HFFc6 (cell line): ENCODE data around the gene SERPINA12. TPM values are rescaled to one million over a fixed set of nuclear protein-coding genes. Genes with fewer than 3 reads are reported as not detected.

Experiments used
- DNase-seq: peaks from one replicate; pipeline ENCODE4 v3.0.0-alpha.2; 2018
- H3K27ac Mint-ChIP-seq: 2 replicates; pipeline ENCODE4 v1.8.0; 2020; ENCODE audit warnings: mild to moderate bottlenecking, mixed read lengths
- H3K27me3 Mint-ChIP-seq: 2 replicates; pipeline ENCODE4 v1.8.0; 2021; ENCODE audit warnings: mild to moderate bottlenecking, moderate library complexity, mixed read lengths; ENCODE audit not compliant: insufficient read depth
- H3K36me3 Mint-ChIP-seq: 2 replicates; pipeline ENCODE4 v1.8.0; 2021; ENCODE audit warnings: low read depth, mixed read lengths
- H3K4me1 Mint-ChIP-seq: 2 replicates; pipeline ENCODE4 v1.8.0; 2020; ENCODE audit warnings: low read depth, mixed read lengths
- H3K4me3 Mint-ChIP-seq: 2 replicates; pipeline ENCODE4 v1.8.0; 2020; ENCODE audit warnings: mild to moderate bottlenecking, moderate library complexity, mixed read lengths
- H3K9me3 Mint-ChIP-seq: 2 replicates; pipeline ENCODE4 v1.8.0; 2020; ENCODE audit warnings: mild to moderate bottlenecking, mixed read lengths
- total RNA-seq, 6 experiments: library from RNA; stranded (reverse); fragmentation: NEBNext Ultra II Directional; extraction: Animal tissue kit (Norgen Biotek cat#: 25700); gene quantifications; 2 replicates in 1 of 6; 3 replicates in 5 of 6; pipeline ENCODE4 v1.2.3, GENCODE V29; 2021
- TF ChIP-seq, protein P1 (sequence below): fragments of 200-600 bp; sonication (generic); IDR thresholded peaks from 2 replicates; pipeline ENCODE4 v1.5.0; 2021; ENCODE audit warnings: antibody characterized with exemption, mild to moderate bottlenecking

SERPINA12 gene
- total RNA-seq, 6 experiments from 2014 or later: not detected

DNA sequence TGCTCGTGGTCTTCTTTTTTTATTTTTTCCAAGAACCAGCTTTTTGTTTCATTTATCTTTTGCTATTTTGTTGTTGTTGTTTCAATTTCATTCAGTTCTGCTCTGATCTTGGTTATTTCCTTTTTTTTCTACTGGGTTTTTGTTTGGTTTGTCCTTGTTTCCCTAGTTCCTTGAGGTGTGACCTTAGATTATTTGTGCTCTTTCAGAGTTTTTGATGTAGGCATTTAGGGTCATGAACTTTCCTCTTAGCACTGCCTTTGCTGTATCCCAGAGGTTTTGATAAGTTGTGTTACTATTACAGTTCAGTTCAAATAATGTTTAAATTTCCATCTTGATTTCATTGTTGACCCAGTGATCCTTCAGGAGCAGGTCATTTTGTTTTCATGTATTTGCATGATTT is 53.3 kb downstream of the SERPINA12 start:
- peaks cover 62% of the 10 kb centered on the region for H3K9me3 Mint-ChIP-seq
- TF ChIP-seq, protein P1, sequence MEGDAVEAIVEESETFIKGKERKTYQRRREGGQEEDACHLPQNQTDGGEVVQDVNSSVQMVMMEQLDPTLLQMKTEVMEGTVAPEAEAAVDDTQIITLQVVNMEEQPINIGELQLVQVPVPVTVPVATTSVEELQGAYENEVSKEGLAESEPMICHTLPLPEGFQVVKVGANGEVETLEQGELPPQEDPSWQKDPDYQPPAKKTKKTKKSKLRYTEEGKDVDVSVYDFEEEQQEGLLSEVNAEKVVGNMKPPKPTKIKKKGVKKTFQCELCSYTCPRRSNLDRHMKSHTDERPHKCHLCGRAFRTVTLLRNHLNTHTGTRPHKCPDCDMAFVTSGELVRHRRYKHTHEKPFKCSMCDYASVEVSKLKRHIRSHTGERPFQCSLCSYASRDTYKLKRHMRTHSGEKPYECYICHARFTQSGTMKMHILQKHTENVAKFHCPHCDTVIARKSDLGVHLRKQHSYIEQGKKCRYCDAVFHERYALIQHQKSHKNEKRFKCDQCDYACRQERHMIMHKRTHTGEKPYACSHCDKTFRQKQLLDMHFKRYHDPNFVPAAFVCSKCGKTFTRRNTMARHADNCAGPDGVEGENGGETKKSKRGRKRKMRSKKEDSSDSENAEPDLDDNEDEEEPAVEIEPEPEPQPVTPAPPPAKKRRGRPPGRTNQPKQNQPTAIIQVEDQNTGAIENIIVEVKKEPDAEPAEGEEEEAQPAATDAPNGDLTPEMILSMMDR: no peak
- H3K27ac Mint-ChIP-seq: no peak overlapping the region
- H3K27me3 Mint-ChIP-seq: peaks cover 1% of the 10 kb centered on the region; the same call in 1 of the 2 replicates
- H3K4me1 Mint-ChIP-seq: no peaks in the 10 kb centered on the region
- H3K36me3 Mint-ChIP-seq: no peaks in the 10 kb centered on the region
- H3K4me3 Mint-ChIP-seq: no peak overlapping the region
- no peak for DNase-seq

DNA sequence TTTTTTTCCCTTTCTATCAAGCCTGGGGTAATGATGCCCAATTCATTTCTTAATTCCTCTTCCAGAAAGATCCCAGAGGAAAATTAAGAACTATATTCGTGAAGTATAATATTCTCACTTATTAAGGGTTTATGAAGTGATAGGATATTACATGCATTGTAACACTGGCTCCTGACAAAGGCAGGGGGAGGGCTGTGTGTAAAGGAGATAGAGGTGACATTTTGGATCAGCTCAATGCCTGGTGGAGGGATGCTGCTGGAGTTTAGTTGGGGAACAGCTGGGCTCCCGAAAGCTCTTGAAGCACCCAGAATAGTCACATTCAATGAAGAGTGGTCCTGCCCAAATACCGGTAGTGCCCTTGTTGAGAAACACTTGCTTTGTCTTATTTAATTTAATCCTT is 57.4 kb downstream of the SERPINA12 start:
- Mint-ChIP-seq H3K9me3 (peaks cover 70% of the 10 kb centered on the region), H3K27ac (no peak overlapping the region), H3K4me1 (no peaks in the 10 kb centered on the region), H3K27me3 (peaks cover 1% of the 10 kb centered on the region), H3K4me3 (no peak overlapping the region), H3K36me3 (no peaks in the 10 kb centered on the region)
- TF ChIP-seq, protein P1: no peak
- no peak for DNase-seq

DNA sequence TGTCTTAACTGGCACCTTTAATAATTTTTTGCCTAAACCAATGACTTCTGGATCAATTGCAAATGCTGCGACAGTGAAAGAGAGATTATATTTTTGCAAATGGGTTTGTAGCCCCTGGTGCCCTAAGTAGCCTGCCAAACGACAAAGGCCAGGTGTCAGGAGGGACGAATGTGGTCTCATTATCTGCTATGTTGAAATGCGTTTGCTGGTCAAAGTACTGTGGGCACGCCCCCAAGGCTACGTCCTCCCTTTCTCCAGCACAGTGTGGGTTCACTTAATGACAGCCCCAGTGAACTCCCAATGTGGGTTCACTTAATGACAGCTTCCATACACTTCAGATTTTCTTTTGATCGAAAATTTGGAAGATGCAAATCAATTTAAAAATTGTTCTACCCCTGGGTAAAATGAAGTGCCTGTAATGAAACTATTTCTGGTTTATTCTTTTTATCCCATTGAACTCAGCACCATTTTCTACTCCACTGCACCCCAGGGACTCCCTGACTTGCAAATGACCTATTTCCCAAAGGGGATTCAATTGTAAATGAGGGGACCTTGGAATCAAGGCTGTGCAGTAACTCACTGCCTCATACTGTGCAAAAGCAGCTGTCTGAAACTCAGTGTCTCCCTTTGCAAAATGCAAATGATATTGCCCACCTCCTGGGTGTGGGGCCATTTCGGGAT is 58.0 kb downstream of the SERPINA12 start:
- Mint-ChIP-seq H3K27ac (no peak overlapping the region), H3K27me3 (peaks cover 1% of the 10 kb centered on the region), H3K4me3 (no peak overlapping the region), H3K4me1 (no peaks in the 10 kb centered on the region), H3K36me3 (no peaks in the 10 kb centered on the region), H3K9me3 (peaks cover 69% of the 10 kb centered on the region)
- TF ChIP-seq, protein P1: no peak
- no peak for DNase-seq

DNA sequence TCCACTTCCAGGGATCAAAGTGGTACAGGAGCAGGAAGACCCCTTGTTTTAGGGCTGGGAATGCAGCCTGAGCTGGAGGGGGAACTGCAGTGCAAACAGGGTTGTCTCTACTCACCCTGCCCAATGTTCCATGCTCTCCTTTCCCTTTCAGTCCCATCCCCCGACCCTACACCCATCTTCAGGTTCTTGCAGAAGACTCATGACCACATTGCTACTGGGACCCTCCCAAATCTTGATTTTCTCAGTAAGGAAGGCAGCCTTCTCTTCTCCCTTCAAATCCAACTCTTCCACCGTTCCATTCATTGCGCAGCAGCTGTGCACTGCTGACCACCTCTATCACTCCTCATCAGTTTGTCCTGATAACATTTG is 58.6 kb downstream of the SERPINA12 start:
- no peaks in the 10 kb centered on the region for H3K36me3 Mint-ChIP-seq
- no peak for DNase-seq
- peaks cover 1% of the 10 kb centered on the region for H3K27me3 Mint-ChIP-seq

DNA sequence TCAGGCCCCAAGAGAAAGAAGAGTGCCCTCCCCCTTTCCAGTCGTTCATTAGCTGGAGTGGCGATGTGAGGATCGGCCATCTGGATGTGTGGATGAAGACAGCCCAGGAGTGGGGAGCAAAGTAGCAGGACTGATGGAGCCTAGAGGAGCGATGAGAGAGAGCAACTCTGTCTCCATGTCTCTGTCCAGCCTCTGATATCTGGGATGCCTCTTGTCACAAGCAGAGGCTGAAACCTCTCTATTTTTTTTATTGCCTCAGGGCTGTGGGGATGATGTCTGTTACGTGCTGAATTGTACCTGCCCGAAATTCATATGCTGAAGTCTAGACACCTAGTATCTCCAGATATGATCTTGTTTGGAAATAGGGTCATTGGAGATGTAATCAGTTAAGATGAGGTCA is 59.3 kb downstream of the SERPINA12 start:
- no peak overlapping the region for H3K4me3 Mint-ChIP-seq
- H3K27me3 Mint-ChIP-seq: peaks cover 1% of the 10 kb centered on the region
- no peak overlapping the region for H3K27ac Mint-ChIP-seq
- peaks cover 72% of the 10 kb centered on the region for H3K9me3 Mint-ChIP-seq
- H3K36me3 Mint-ChIP-seq: no peaks in the 10 kb centered on the region
- H3K4me1 Mint-ChIP-seq: no peaks in the 10 kb centered on the region
- no peak for DNase-seq
- TF ChIP-seq, protein P1: no peak

More for the DNA sequence above, 58.6 kb downstream of the SERPINA12 start:
- TF ChIP-seq, protein P1: no peak
- no peaks in the 10 kb centered on the region for H3K4me1 Mint-ChIP-seq
- no peak overlapping the region for H3K27ac Mint-ChIP-seq
- H3K9me3 Mint-ChIP-seq: peaks cover 70% of the 10 kb centered on the region
- no peak overlapping the region for H3K4me3 Mint-ChIP-seq
